Brain microvascular endothelial cell (primary cell): ENCODE measurements around the gene FHL2.
"Not testable (repeated sequence)": the region's sequence is repeated elsewhere in the genome, so short reads cannot be mapped to it uniquely, and the experiment has no call there.

Source experiments
- DNase-seq: peaks from one replicate; pipeline ENCODE4 v3.0.0-alpha.2; 2020
- H3K27ac ChIP-seq: fragments of 250-450 bp; sonication (Bioruptor Pico); 2 replicates; pipeline ENCODE4 v1.5.1; 2020; ENCODE audit warnings: mild to moderate bottlenecking, moderate library complexity
- H3K27me3 ChIP-seq: fragments of 250-450 bp; sonication (Bioruptor Pico); replicated peaks from 2 replicates; pipeline ENCODE4 v1.5.1; 2020; ENCODE audit warnings: mild to moderate bottlenecking
- H3K36me3 ChIP-seq: fragments of 250-450 bp; sonication (Bioruptor Pico); replicated peaks from 2 replicates; pipeline ENCODE4 v1.5.1; 2020; ENCODE audit warnings: mild to moderate bottlenecking
- H3K4me3 ChIP-seq: 2 replicates; pipeline ENCODE4 v1.5.1; 2011; ENCODE audit warnings: low read depth, mild to moderate bottlenecking, control low read depth, low read length, moderate library complexity
- in situ Hi-C: cut with HindIII; loops from 2 replicates; pipeline ENCODE4 v1.10.0; 2017; ENCODE audit warnings: low sequenced_read_pairs, low pct_ligation_motif_present
- TF ChIP-seq, protein P1 (sequence below): IDR thresholded peaks from 2 replicates; pipeline ENCODE4 v1.5.1; 2011; ENCODE audit warnings: low read depth, mild to moderate bottlenecking, moderate library complexity, low read length, control low read depth, inconsistent platforms; ENCODE audit errors: missing control alignments

Gene FHL2

DNA sequence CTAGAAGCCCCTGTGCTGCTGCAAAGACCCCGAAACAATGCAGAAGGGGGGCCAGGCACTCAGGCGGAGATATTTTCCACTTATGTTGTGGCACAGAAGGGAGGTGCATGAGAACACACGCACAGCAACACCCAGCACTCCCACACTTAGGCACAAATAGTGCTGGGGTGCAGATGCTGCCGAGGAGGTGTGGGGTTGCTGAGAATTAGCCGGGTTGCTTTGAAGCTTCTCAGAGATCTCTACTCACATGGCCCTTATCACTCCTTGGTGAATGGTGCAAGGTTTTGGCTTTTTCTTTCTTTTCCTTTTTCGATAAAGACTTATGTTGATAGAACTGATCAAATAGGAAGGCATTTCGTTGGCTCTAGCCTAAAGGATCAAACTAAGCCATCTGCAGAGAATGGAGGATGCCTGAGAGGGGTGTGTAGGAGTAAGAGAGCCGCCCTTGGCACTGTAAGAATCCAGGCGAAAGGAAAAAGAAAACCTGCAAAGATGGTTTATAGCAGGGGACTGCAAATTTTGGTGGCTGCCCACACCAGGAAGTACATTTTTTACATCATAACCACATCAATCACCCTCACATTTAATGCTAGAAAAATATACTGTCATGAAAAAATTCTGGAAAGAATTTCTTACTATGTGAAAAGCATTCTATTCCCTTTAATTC lies 27.9 kb upstream of the FHL2 start:
- TF ChIP-seq, protein P1, sequence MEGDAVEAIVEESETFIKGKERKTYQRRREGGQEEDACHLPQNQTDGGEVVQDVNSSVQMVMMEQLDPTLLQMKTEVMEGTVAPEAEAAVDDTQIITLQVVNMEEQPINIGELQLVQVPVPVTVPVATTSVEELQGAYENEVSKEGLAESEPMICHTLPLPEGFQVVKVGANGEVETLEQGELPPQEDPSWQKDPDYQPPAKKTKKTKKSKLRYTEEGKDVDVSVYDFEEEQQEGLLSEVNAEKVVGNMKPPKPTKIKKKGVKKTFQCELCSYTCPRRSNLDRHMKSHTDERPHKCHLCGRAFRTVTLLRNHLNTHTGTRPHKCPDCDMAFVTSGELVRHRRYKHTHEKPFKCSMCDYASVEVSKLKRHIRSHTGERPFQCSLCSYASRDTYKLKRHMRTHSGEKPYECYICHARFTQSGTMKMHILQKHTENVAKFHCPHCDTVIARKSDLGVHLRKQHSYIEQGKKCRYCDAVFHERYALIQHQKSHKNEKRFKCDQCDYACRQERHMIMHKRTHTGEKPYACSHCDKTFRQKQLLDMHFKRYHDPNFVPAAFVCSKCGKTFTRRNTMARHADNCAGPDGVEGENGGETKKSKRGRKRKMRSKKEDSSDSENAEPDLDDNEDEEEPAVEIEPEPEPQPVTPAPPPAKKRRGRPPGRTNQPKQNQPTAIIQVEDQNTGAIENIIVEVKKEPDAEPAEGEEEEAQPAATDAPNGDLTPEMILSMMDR, result no peak
- in situ Hi-C loops, result no loop called here
- H3K27me3 ChIP-seq, result no peaks in the 10 kb centered on the region
- no peak overlapping the region for H3K4me3 ChIP-seq
- no peak for DNase-seq
- no peak overlapping the region for H3K27ac ChIP-seq
- H3K36me3 ChIP-seq, result no peaks in the 10 kb centered on the region

DNA sequence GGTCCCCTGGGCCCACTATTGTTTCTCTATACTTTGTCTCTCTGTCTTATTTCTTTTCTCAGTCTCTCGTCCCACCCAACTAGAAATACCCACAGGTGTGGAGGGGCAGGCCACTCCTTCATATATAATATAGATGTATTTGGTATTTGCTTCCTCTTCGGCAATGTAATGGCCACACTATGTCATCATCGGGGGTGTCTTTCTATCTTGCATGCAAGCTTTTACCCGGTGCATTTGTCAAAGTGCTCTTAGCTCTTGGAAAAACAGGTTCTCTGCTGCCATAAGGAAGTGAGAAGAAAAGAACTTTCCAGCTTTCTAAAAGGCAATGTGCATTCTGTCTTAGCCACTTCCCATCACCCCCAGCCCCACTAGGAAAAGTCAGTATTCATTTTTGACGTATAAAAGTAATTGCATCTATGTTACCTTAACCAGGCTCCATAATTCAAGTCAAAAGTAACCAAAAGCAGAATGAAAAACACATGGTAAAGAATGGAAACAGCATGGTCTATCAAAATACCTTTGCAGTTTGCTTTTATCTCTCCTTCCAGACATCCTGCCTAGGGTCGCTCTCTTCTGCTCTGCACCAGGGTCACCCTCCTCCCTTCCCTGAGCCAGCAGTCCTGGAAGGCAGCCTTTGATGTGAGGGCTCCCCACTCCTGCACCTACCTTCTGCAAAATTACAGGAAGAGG lies 27.2 kb upstream of the FHL2 start:
- no peak for DNase-seq
- TF ChIP-seq, protein P1, result no peak
- no peak overlapping the region for H3K4me3 ChIP-seq
- H3K27me3 ChIP-seq, result no peaks in the 10 kb centered on the region
- no peak overlapping the region for H3K27ac ChIP-seq
- in situ Hi-C loops, result no loop called here
- H3K36me3 ChIP-seq, result no peaks in the 10 kb centered on the region

DNA sequence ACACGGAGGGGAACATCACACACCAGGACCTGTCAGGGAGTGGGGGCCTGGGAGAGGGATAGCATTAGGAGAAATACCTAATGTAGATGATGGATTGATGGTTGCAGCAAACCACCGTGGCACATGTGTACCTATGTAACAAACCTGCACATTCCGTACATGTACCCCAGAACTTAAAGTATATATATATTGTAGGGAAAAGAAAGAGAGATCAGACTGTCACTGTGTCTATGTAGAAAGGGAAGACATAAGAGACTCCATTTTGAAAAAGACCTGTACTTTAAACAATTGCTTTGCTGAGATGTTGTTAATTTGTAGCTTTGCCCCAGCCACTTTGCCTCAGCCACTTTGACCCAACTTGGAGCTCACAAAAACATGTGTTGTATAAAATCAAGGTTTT lies 26.0 kb upstream of the FHL2 start:
- H3K27ac ChIP-seq, H3K4me3 ChIP-seq, in situ Hi-C loops, H3K27me3 ChIP-seq, H3K36me3 ChIP-seq, DNase-seq: not testable (repeated sequence)

DNA sequence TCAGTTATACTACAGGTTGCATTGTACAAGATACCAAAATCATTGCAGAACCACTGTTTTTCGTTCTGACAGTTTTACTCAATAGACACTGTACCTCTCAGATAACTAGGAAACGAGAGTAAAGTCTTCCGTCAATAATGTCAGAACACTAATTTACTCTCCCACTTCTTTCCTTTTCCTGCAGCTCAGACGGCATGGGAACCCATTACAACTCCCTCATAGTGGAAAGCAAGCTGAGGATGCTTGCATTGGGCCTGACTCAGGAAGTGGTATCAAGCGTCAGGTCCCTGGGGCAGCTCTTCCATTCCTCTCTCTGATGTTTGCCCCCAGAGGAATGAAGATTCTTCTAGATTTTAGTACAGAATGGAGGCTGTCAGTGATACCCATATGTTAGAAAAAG lies 23.9 kb upstream of the FHL2 start:
- no peak overlapping the region for H3K27ac ChIP-seq
- in situ Hi-C loops, result no loop called here
- H3K27me3 ChIP-seq, result no peaks in the 10 kb centered on the region
- H3K4me3 ChIP-seq, result no peak overlapping the region
- DNase-seq, result no peak
- TF ChIP-seq, protein P1, result no peak
- H3K36me3 ChIP-seq, result no peaks in the 10 kb centered on the region

DNA sequence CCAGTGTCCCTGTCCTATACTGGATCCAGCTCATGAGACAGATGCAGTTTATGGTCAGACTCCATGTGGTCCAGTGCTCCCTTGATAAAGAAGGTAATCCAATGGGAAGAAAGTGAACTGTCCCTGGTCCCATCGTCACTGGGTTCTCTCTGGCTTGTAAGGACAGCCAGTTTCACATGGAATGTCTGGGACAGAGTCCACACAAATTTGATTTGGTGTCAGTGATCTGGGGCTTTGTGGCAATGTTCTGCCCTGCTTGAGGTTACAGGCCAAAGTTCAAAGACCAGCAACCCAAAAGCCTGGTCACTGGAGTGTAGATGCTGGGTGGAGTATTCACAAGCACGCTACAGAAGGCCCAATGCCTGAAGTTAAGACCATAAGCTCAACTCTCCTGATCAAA lies 22.2 kb upstream of the FHL2 start:
- no peak for DNase-seq
- H3K4me3 ChIP-seq, result no peak overlapping the region
- H3K27me3 ChIP-seq, result no peaks in the 10 kb centered on the region
- TF ChIP-seq, protein P1, result no peak
- in situ Hi-C loops, result no loop called here
- H3K27ac ChIP-seq, result no peak overlapping the region
- no peaks in the 10 kb centered on the region for H3K36me3 ChIP-seq

DNA sequence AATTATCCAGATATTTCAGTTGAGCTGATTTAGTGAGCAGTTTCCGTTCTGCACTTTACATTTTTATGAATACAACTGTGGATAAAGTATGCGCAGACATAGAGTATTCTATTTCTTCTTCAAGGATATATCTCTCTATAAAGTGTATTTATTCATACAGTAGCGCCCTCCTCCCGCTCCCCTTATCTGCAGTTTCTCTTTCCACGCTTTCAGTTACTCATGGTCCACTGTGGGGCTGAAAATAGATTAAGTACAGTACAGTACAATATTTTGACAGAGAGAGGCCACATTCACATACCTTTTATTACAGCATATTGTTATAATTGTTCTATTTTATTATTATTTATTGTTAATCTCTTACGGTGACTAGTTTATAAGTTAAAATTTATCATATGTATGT lies 19.7 kb upstream of the FHL2 start:
- H3K36me3 ChIP-seq, result no peaks in the 10 kb centered on the region
- TF ChIP-seq, protein P1, result no peak
- no peaks in the 10 kb centered on the region for H3K27me3 ChIP-seq
- no peak for DNase-seq
- no peak overlapping the region for H3K4me3 ChIP-seq
- in situ Hi-C loops, result no loop called here
- H3K27ac ChIP-seq, result no peak overlapping the region
